H9 (cell line): Measurements from ENCODE around the gene DPPA4. TPM values are rescaled to one million over a fixed set of nuclear protein-coding genes. Genes with fewer than 3 reads are reported as not detected.
A peak's percentile ranks its signal among the peaks of the same experiment; 100 is the strongest.

Source experiments
- DNase-seq: peaks from one replicate; pipeline ENCODE4 v3.0.0-alpha.2; 2017
- H2AFZ ChIP-seq: one replicate; pipeline ENCODE4 v1.6.1; 2013; ENCODE audit warnings: mild to moderate bottlenecking, low read length, control low read depth, moderate library complexity
- H2AK5ac ChIP-seq: 2 replicates; pipeline ENCODE4 v1.6.1; 2013; ENCODE audit warnings: low read length, control low read depth, mixed read lengths; ENCODE audit not compliant: insufficient read length
- H2BK120ac ChIP-seq: one replicate; pipeline ENCODE4 v1.6.1; 2013; ENCODE audit warnings: low read depth, mild to moderate bottlenecking, low read length, control low read depth, inconsistent platforms; ENCODE audit not compliant: poor library complexity, severe bottlenecking
- H2BK12ac ChIP-seq: 2 replicates; pipeline ENCODE4 v1.6.1; 2013; ENCODE audit warnings: low read length, control low read depth, mixed read lengths, low read depth; ENCODE audit not compliant: insufficient read length
- H2BK15ac ChIP-seq: 2 replicates; pipeline ENCODE4 v1.6.1; 2013; ENCODE audit warnings: low read depth, low read length, control low read depth
- H2BK20ac ChIP-seq: one replicate; pipeline ENCODE4 v1.6.1; 2013; ENCODE audit warnings: low read depth, mild to moderate bottlenecking, low read length, control low read depth, inconsistent platforms; ENCODE audit not compliant: poor library complexity, severe bottlenecking
- H2BK5ac ChIP-seq: 2 replicates; pipeline ENCODE4 v1.6.1; 2013; ENCODE audit warnings: low read length, control low read depth, mixed read lengths; ENCODE audit not compliant: insufficient read length
- H3K14ac ChIP-seq: 2 replicates; pipeline ENCODE4 v1.6.1; 2013; ENCODE audit warnings: low read length, control low read depth; ENCODE audit not compliant: insufficient read depth
- H3K18ac ChIP-seq: 2 replicates; pipeline ENCODE4 v1.6.1; 2013; ENCODE audit warnings: low read depth, mild to moderate bottlenecking, mixed read lengths, low read length, control low read depth; ENCODE audit not compliant: insufficient read length
- H3K23ac ChIP-seq: 2 replicates; pipeline ENCODE4 v1.6.1; 2013; ENCODE audit warnings: low read length, control low read depth, mixed read lengths, low read depth; ENCODE audit not compliant: insufficient read length
- H3K23me2 ChIP-seq: 2 replicates; pipeline ENCODE4 v1.6.1; 2013; ENCODE audit warnings: low read depth, mild to moderate bottlenecking, mixed read lengths, low read length, control low read depth; ENCODE audit not compliant: insufficient read length, poor library complexity, severe bottlenecking
- H3K27ac ChIP-seq: 2 replicates; pipeline ENCODE4 v1.5.1; 2013; ENCODE audit warnings: low read length, control low read depth, mixed read lengths, low read depth; ENCODE audit not compliant: insufficient read length
- H3K27me3 ChIP-seq: 2 replicates; pipeline ENCODE4 v1.6.1; 2013; ENCODE audit warnings: low read length, control low read depth, inconsistent platforms; ENCODE audit not compliant: insufficient read depth
- H3K4ac ChIP-seq: 2 replicates; pipeline ENCODE4 v1.6.1; 2013; ENCODE audit warnings: low read depth, mild to moderate bottlenecking, control low read depth, inconsistent platforms, low read length, moderate library complexity
- H3K4me1 ChIP-seq: 2 replicates; pipeline ENCODE4 v1.6.1; 2013; ENCODE audit warnings: low read length, control low read depth, inconsistent platforms; ENCODE audit not compliant: insufficient read depth
- H3K4me2 ChIP-seq: 2 replicates; pipeline ENCODE4 v1.6.1; 2013; ENCODE audit warnings: low read length, control low read depth, mixed read lengths; ENCODE audit not compliant: insufficient read length, insufficient read depth
- H3K56ac ChIP-seq: 2 replicates; pipeline ENCODE4 v1.6.1; 2013; ENCODE audit warnings: low read depth, mild to moderate bottlenecking, mixed read lengths, low read length, control low read depth; ENCODE audit not compliant: insufficient read length
- H3K79me1 ChIP-seq: 2 replicates; pipeline ENCODE4 v1.6.1; 2013; ENCODE audit warnings: low read depth, mild to moderate bottlenecking, moderate library complexity, low read length, control low read depth, inconsistent platforms; ENCODE audit not compliant: insufficient read depth, poor library complexity, severe bottlenecking
- H3K79me2 ChIP-seq: 2 replicates; pipeline ENCODE4 v1.6.1; 2013; ENCODE audit warnings: low read length, control low read depth, inconsistent platforms; ENCODE audit not compliant: insufficient read depth
- H3K9ac ChIP-seq: 2 replicates; pipeline ENCODE4 v1.6.1; 2013; ENCODE audit warnings: low read length, control low read depth, mixed read lengths; ENCODE audit not compliant: insufficient read length; ENCODE audit errors: extremely low read depth
- H3K9me3 ChIP-seq: one replicate; pipeline ENCODE4 v1.6.1; 2013; ENCODE audit warnings: low read depth, low read length, inconsistent platforms; ENCODE audit not compliant: control insufficient read depth
- H3T11ph ChIP-seq: one replicate; pipeline ENCODE4 v1.6.1; 2013; ENCODE audit warnings: mild to moderate bottlenecking, low read length, control low read depth, inconsistent platforms
- H4K20me1 ChIP-seq: one replicate; pipeline ENCODE4 v1.6.1; 2013; ENCODE audit not compliant: control insufficient read depth, insufficient read length, insufficient read depth
- H4K5ac ChIP-seq: 2 replicates; pipeline ENCODE4 v1.6.1; 2013; ENCODE audit warnings: low read depth, mild to moderate bottlenecking, mixed read lengths, low read length, control low read depth; ENCODE audit not compliant: insufficient read length
- H4K8ac ChIP-seq: replicated peaks from 2 replicates; pipeline ENCODE4 v1.6.1; 2013; ENCODE audit warnings: low read length, control low read depth, mixed read lengths, low read depth; ENCODE audit not compliant: insufficient read length
- H4K91ac ChIP-seq: 2 replicates; pipeline ENCODE4 v1.6.1; 2013; ENCODE audit warnings: low read depth, mild to moderate bottlenecking, moderate library complexity, mixed read lengths, low read length, control low read depth; ENCODE audit not compliant: insufficient read length
- H3K27ac Mint-ChIP-seq, 3 experiments: 2 replicates in 2 of 3; 3 replicates in 1 of 3; pipeline ENCODE4 v1.8.0; 2020 to 2021; ENCODE audit warnings: mixed read lengths in 3 of 3, mild to moderate bottlenecking in 1 of 3, moderate library complexity in 1 of 3
- H3K27me3 Mint-ChIP-seq: 2 replicates; pipeline ENCODE4 v1.8.0; 2021; ENCODE audit warnings: low read depth, mild to moderate bottlenecking, moderate library complexity, mixed read lengths
- H3K36me3 Mint-ChIP-seq, 3 experiments: 2 replicates in 2 of 3; 3 replicates in 1 of 3; pipeline ENCODE4 v1.8.0; 2020 to 2021; ENCODE audit warnings: low read depth in 3 of 3, mixed read lengths in 3 of 3; ENCODE audit not compliant: insufficient read depth in 1 of 3
- H3K4me1 Mint-ChIP-seq, 2 experiments: 2 replicates each; pipeline ENCODE4 v1.8.0; 2020; ENCODE audit warnings: mixed read lengths in 2 of 2
- H3K4me3 Mint-ChIP-seq, 2 experiments: 2 replicates in 1 of 2; 3 replicates in 1 of 2; pipeline ENCODE4 v1.8.0; 2020 to 2021; ENCODE audit warnings: mild to moderate bottlenecking in 2 of 2, mixed read lengths in 2 of 2, moderate library complexity in 1 of 2
- H3K9me3 Mint-ChIP-seq, 2 experiments: 2 replicates in 1 of 2; 3 replicates in 1 of 2; pipeline ENCODE4 v1.8.0; 2020; ENCODE audit warnings: mild to moderate bottlenecking in 2 of 2, mixed read lengths in 2 of 2, moderate library complexity in 1 of 2
- CTCF ChIP-seq: fragments of 200-600 bp; sonication (generic); conservative IDR thresholded peaks from 3 replicates; pipeline ENCODE4 v1.8.0; 2021; ENCODE audit warnings: antibody characterized with exemption, mild to moderate bottlenecking
- WGBS: extraction: QIAGEN DNeasy Blood & Tissue Kit; methylation state at CpG from one replicate; pipeline ENCODE4 v1.1.7; 2013; ENCODE audit warnings: missing lambda C conversion rate, low lambda C conversion rate, mixed read lengths; ENCODE audit not compliant: insufficient read length; ENCODE audit errors: extremely low coverage; 5-methylcytosine and 5-hydroxymethylcytosine counted together
- total RNA-seq: library from RNA; stranded (reverse); gene quantifications from 2 replicates; pipeline ENCODE4 v1.2.1, GENCODE V29; 2021

The DPPA4 gene
- total RNA-seq, 1 experiment from 2014 or later = 821 TPM

- WGBS = no CpG with 5 or more reads among the region's 8 CpGs
- Mint-ChIP-seq H3K4me1 (peaks cover 47 to 56% of the 10 kb centered on the region in 2 experiments), H3K36me3 (peaks cover 12 to 21% (median 14%) of the 10 kb centered on the region in 3 experiments), H3K27me3 (no peaks in the 10 kb centered on the region), H3K4me3 (peak overlapping the region; percentile 46 to 75), H3K27ac (peak overlapping the region; percentile 50 to 98 (median 96)), H3K9me3 (no peaks in the 10 kb centered on the region)
- Histone ChIP-seq H3K14ac (no peak overlapping the region), H3K4ac (no peak overlapping the region), H4K20me1 (no peaks in the 10 kb centered on the region), H3K23me2 (peaks cover 3% of the 10 kb centered on the region), H3K9me3 (no peaks in the 10 kb centered on the region), H3K4me2 (peak overlapping the region; percentile 49), H2BK15ac (no peak overlapping the region), H3K56ac (no peak overlapping the region), H4K5ac (no peak overlapping the region), H3K79me2 (peaks cover 3% of the 10 kb centered on the region; the same call in 1 of the 2 replicates), H3K18ac (no peak overlapping the region), H3K27ac (peak overlapping the region; percentile 96), H2BK20ac (no peak overlapping the region), H4K8ac (no peak overlapping the region), H2AFZ (no peak overlapping the region), H3K4me1 (peaks cover 15% of the 10 kb centered on the region), H3T11ph (no peak overlapping the region), H2BK120ac (no peak overlapping the region), H3K79me1 (no peaks in the 10 kb centered on the region), H4K91ac (no peak overlapping the region), H3K23ac (no peak overlapping the region), H2BK5ac (no peak overlapping the region), H2BK12ac (no peak overlapping the region), H2AK5ac (no peak overlapping the region), H3K27me3 (no peaks in the 10 kb centered on the region), H3K9ac (no peak overlapping the region)
- no peak for TF ChIP-seq CTCF
- DNase-seq = peak; percentile 89
Observed at GRCh38 chr3:109355625-109356441, 18.5 kb upstream of the DPPA4 start.
